Measurements from ENCODE around the gene KCNJ10. TPM values are rescaled to one million over a fixed set of nuclear protein-coding genes. Genes with fewer than 3 reads are reported as not detected.
A peak's percentile ranks its signal among the peaks of the same experiment; 100 is the strongest.

KCNJ10 gene
- total and polyA plus RNA-seq, 2 of the 13 experiments (the other 11 are each of a cell fraction or from before 2014, with no cell fraction given) = 4.4 to 10.3 TPM

DNA sequence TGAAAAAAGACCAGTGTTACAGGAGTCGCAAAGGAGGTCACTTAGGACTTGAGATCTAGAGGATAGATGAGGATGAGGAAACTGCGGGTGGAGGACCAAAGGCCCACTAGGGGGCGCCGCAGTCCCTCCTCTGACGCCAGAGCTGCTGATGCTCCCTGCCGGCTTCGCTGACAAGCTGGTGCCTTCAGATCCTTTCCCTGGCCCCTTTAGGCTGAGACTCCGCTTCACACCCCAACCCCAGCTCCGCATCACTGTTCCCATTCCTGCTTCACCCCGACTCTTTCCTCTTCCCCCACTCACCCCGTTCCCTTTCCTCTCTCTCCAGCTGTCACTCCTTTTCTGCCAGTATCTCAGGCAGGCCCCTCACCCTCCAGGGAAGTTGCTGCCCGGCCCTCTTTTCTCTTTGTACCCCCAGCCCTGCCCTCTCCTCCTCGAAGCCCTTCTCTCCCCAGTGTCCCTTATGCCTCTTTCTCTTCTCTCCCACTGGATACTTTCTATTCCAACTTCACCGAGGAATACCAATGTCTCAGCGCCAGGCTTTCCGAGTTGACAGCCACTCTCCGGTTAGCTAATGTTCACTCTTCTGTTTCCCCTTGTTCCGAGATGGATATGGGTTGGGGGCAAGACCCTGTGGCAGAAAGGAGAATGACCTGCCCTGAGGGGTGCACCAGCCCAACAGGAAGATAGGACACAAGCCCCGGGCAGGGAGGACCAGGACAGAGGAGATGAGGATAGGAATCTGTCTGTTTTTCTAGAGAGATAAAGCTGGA lies 15.9 kb upstream of the KCNJ10 start (continued):
- TF ChIP-seq, protein P1, sequence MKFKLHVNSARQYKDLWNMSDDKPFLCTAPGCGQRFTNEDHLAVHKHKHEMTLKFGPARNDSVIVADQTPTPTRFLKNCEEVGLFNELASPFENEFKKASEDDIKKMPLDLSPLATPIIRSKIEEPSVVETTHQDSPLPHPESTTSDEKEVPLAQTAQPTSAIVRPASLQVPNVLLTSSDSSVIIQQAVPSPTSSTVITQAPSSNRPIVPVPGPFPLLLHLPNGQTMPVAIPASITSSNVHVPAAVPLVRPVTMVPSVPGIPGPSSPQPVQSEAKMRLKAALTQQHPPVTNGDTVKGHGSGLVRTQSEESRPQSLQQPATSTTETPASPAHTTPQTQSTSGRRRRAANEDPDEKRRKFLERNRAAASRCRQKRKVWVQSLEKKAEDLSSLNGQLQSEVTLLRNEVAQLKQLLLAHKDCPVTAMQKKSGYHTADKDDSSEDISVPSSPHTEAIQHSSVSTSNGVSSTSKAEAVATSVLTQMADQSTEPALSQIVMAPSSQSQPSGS (CRISPR knock-in tag; IDR thresholded peaks at IDR 0.05) = 0 out of 2 replicates have a peak, but pooled peaks have one; percentile 31
- TF ChIP-seq, protein P2, sequence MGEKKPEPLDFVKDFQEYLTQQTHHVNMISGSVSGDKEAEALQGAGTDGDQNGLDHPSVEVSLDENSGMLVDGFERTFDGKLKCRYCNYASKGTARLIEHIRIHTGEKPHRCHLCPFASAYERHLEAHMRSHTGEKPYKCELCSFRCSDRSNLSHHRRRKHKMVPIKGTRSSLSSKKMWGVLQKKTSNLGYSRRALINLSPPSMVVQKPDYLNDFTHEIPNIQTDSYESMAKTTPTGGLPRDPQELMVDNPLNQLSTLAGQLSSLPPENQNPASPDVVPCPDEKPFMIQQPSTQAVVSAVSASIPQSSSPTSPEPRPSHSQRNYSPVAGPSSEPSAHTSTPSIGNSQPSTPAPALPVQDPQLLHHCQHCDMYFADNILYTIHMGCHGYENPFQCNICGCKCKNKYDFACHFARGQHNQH (CRISPR knock-in tag; IDR thresholded peaks at IDR 0.05) = peak; percentile 33; the same call in 1 of the 2 replicates
- no peak for TF ChIP-seq ATRX (CRISPR knock-in tag; IDR thresholded peaks at IDR 0.05; ENCODE audit: borderline replicate concordance)
- peak; percentile 35; the same call in 1 of the 2 replicates for TF ChIP-seq KDM2A (CRISPR knock-in tag; IDR thresholded peaks at IDR 0.05; ENCODE audit: borderline replicate concordance, low read depth)
- TF ChIP-seq NFKB2 (CRISPR knock-in tag; IDR thresholded peaks at IDR 0.05; ENCODE audit: borderline replicate concordance) = no peak
- TF ChIP-seq, protein P3, sequence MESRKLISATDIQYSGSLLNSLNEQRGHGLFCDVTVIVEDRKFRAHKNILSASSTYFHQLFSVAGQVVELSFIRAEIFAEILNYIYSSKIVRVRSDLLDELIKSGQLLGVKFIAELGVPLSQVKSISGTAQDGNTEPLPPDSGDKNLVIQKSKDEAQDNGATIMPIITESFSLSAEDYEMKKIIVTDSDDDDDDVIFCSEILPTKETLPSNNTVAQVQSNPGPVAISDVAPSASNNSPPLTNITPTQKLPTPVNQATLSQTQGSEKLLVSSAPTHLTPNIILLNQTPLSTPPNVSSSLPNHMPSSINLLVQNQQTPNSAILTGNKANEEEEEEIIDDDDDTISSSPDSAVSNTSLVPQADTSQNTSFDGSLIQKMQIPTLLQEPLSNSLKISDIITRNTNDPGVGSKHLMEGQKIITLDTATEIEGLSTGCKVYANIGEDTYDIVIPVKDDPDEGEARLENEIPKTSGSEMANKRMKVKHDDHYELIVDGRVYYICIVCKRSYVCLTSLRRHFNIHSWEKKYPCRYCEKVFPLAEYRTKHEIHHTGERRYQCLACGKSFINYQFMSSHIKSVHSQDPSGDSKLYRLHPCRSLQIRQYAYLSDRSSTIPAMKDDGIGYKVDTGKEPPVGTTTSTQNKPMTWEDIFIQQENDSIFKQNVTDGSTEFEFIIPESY (CRISPR knock-in tag; IDR thresholded peaks at IDR 0.05) = peak; percentile 60
- TF ChIP-seq KLF16 (CRISPR knock-in tag; IDR thresholded peaks at IDR 0.05) = 0 out of 4 replicates have a peak, but pooled peaks of 1 of the 2 experiments have one; percentile 13
- TF ChIP-seq MED13 (CRISPR knock-in tag; IDR thresholded peaks at IDR 0.05) = no peak
- TF ChIP-seq ZNF367 (CRISPR knock-in tag; IDR thresholded peaks at IDR 0.05; ENCODE audit: borderline replicate concordance) = no peak
- TF ChIP-seq ZNF253 (CRISPR knock-in tag; IDR thresholded peaks at IDR 0.05; ENCODE audit: borderline replicate concordance) = no peak

All from HepG2 (cell line).